ENCODE data around the gene HELZ2.

- TF ChIP-seq POLR2AphosphoS5 (IDR thresholded peaks at IDR 0.05; ENCODE audit: insufficient read depth in 1 of 2, low read depth in 1 of 2) (no peak), CTCF (IDR thresholded peaks at IDR 0.05) (no peak), POLR2A (IDR thresholded peaks at IDR 0.05) (no peak)
Observed at GRCh38 chr20:63610581-63611435, 36.8 kb upstream of the HELZ2 start.

All from vagina (tissue), 2 donors.